EH (cell line): ENCODE measurements around the gene SH2D3A.
"Not testable (repeated sequence)": the region's sequence is repeated elsewhere in the genome, so short reads cannot be mapped to it uniquely, and the experiment has no call there.

Experiments used
- DNase-seq: peaks from one replicate; pipeline ENCODE4 v3.0.0-alpha.2; 2015; ENCODE audit warnings: low read depth

SH2D3A gene

GRCh38 chr19:6721773-6722172, 45.5 kb downstream of the SH2D3A start:
- no peak for DNase-seq

- no peak for DNase-seq
Observed at GRCh38 chr19:6721138-6721474, 46.1 kb downstream of the SH2D3A start.

GRCh38 chr19:6720369-6721137, 46.7 kb downstream of the SH2D3A start, which contains the start of gene C3:
TSS of gene C3 (minus strand) at chr19:6720650. CDS start at chr19:6720589, 61 bp downstream.
- peak; percentile 38 for DNase-seq

- DNase-seq = no peak
Observed at GRCh38 chr19:6719992-6720368, 47.3 kb downstream of the SH2D3A start.

- no peak for DNase-seq
Observed at GRCh38 chr19:6719540-6719861, 47.7 kb downstream of the SH2D3A start.

GRCh38 chr19:6718741-6719539, 48.3 kb downstream of the SH2D3A start:
- peak; percentile 6 for DNase-seq

GRCh38 chr19:6718111-6718740, 49.0 kb downstream of the SH2D3A start:
- no peak for DNase-seq

- DNase-seq = no peak
Observed at GRCh38 chr19:6717441-6717971, 49.7 kb downstream of the SH2D3A start.

GRCh38 chr19:6717036-6717435, 50.2 kb downstream of the SH2D3A start:
- DNase-seq = no peak

- DNase-seq = no peak
Observed at GRCh38 chr19:6716610-6716970, 50.6 kb downstream of the SH2D3A start.

- no peak for DNase-seq
Observed at GRCh38 chr19:6714749-6715555, 52.3 kb downstream of the SH2D3A start.

- DNase-seq = no peak
Observed at GRCh38 chr19:6713773-6714692, 53.2 kb downstream of the SH2D3A start.

GRCh38 chr19:6712692-6713670, 54.3 kb downstream of the SH2D3A start:
- no peak for DNase-seq

- DNase-seq = no peak
Observed at GRCh38 chr19:6712231-6712630, 55.0 kb downstream of the SH2D3A start.

GRCh38 chr19:6711605-6712004, 55.6 kb downstream of the SH2D3A start:
- no peak for DNase-seq

- DNase-seq = no peak
Observed at GRCh38 chr19:6711078-6711361, 56.2 kb downstream of the SH2D3A start.

GRCh38 chr19:6710273-6711077, 56.8 kb downstream of the SH2D3A start:
- no peak for DNase-seq

GRCh38 chr19:6709549-6709948, 57.7 kb downstream of the SH2D3A start:
- DNase-seq = no peak

- not testable (repeated sequence) for DNase-seq
Observed at GRCh38 chr19:6708913-6709312, 58.3 kb downstream of the SH2D3A start.
